SH-SY5Y (cell line): ENCODE results near the gene CYP3A4.

Source experiments
- GATA2 ChIP-seq: IDR thresholded peaks from 2 replicates; pipeline ENCODE4 v1.6.1; 2011; ENCODE audit warnings: mild to moderate bottlenecking, low read depth, low read length
- GATA3 ChIP-seq: IDR thresholded peaks from 2 replicates; pipeline ENCODE4 v1.6.1; 2011; ENCODE audit warnings: low read depth, mild to moderate bottlenecking, low read length, moderate library complexity

- TF ChIP-seq GATA3, result no peak
- TF ChIP-seq GATA2, result no peak
Observed at GRCh38 chr7:99829524-99830160, 45.7 kb upstream of the CYP3A4 start.
